Measurements from ENCODE around the gene AGFG1.
"Not testable (repeated sequence)": the region's sequence is repeated elsewhere in the genome, so short reads cannot be mapped to it uniquely, and the experiment has no call there.

Gene AGFG1

GRCh38 chr2:227536445-227536844 is 64.5 kb downstream of the AGFG1 start:
- DNase-seq (ENCODE audit: low read depth, low spot score) = no peak

GRCh38 chr2:227539465-227539956 is 67.6 kb downstream of the AGFG1 start:
- no peak for DNase-seq (ENCODE audit: low read depth, low spot score)

DNA sequence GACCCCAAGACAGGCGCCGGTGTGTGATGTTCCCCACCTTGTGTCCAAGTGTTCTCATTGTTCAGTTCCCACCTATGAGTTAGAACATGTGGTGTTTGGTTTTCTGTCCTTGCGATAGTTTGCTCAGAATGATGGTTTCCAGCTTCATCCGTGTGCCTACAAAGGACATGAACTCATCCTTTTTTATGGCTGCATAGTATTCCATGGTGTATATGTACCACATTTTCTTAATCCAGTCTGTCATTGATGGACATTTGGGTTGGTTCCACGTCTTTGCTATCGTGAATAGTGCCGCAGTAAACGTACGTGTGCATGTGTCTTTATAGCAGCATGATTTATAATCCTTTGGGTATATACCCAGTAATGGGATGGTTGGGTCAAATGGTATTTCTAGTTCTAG is 68.4 kb downstream of the AGFG1 start:
- not testable (repeated sequence) for DNase-seq (ENCODE audit: low read depth, low spot score)

- peak; percentile 61 for DNase-seq (ENCODE audit: low read depth, low spot score)
Observed at GRCh38 chr2:227545990-227546389, 74.0 kb downstream of the AGFG1 start.

GRCh38 chr2:227551836-227552235 is 79.9 kb downstream of the AGFG1 start:
- DNase-seq (ENCODE audit: low read depth, low spot score) = no peak

GRCh38 chr2:227562581-227562980 is 90.6 kb downstream of the AGFG1 start:
- no peak for DNase-seq (ENCODE audit: low read depth, low spot score)

- no peak for DNase-seq (ENCODE audit: low read depth, low spot score)
Observed at GRCh38 chr2:227565080-227565479, 93.1 kb downstream of the AGFG1 start.

DNA sequence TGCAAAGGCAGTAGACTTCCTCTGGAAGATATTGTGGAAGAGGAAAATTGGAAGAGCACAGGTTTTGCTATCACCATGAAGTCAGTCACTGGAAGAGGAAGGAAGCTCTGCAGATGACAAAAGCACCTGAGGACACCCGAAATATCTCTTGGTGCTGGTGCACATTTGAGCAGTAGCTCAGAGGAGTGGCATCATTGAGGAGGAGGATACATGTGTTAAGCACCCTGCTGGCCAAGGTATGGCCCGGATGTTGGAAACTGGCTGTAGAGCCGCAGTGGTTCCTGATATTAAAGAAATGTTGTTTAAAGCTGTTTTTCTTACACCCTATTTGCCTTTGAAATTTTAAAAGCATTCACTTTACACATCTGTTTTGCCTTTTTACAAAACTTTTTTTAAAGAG is 94.1 kb downstream of the AGFG1 start:
- no peak for DNase-seq (ENCODE audit: low read depth, low spot score)

DNA sequence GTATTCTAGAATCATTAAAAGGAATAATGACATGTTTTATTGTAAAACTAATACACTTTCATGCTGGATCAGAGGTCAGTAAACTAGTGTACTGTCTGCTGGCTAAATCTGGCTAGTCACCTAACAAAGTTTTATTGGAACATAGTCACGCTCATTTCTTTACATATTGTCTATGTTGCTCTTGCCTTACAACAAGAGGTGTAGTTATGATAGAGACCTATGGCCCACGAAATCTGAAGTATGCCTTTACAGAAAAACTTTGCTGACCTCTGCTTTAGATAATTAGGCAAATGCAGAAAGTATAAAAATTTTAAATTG is 96.9 kb downstream of the AGFG1 start:
- DNase-seq (ENCODE audit: low read depth, low spot score) = no peak

GRCh38 chr2:227570615-227571014 is 98.7 kb downstream of the AGFG1 start:
- DNase-seq (ENCODE audit: low read depth, low spot score) = no peak

DNA sequence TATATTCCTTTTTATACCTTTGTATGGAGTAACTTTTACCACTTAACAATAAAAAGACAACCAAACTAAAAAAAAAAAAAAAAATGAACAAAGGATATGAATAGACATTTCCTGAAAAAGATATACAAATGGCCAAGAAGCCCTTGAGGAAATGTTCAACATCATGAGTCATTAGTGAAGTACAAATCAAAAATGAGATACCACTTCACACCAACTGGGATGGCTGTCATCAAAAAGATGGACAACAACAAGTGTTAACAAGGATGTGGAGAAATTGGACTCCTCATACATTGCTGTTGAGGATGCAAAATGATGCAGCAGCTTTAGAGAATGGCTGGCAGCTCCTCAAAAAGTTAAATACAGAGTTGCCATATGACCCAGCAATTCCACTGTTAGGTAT is 104.2 kb downstream of the AGFG1 start:
- DNase-seq (ENCODE audit: low read depth, low spot score) = no peak

DNA sequence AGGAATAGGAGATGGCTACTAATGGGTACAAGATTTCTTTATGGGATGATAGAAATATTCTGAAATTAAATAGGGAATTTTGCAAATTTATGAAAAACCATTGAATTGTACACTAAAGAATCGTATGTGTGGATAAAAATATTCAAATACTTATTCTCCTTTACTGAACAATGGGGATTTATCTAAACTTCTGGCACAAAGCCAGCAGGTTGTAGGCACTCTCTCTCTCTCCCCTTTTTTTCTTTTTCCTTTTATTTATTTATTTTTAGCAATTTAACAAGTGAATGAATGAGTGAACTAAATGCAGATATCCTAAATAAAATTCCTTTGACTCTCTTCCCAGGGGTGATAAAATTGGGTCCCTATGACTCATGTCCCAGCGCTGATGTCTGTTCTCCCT is 104.9 kb downstream of the AGFG1 start:
- no peak for DNase-seq (ENCODE audit: low read depth, low spot score)

DNA sequence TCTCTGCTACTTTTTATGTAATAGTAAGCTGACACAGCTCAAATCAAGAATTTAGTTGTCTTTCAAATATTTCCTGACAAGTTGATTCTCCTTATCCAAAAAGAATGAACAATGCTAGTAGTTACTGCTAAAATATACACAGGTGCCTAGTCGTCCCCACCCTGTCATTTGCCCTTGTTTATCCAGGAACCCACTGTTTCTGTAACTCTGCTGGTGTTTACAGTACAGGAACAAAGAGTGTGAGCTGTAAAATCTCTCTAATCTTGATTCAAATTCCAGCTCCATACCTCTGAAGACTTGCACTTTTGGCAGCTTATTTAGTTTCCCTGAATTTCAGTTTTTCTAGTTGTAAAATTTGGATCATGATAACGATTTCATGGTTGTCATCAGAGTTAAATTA is 105.6 kb downstream of the AGFG1 start:
- DNase-seq (ENCODE audit: low read depth, low spot score) = no peak

DNA sequence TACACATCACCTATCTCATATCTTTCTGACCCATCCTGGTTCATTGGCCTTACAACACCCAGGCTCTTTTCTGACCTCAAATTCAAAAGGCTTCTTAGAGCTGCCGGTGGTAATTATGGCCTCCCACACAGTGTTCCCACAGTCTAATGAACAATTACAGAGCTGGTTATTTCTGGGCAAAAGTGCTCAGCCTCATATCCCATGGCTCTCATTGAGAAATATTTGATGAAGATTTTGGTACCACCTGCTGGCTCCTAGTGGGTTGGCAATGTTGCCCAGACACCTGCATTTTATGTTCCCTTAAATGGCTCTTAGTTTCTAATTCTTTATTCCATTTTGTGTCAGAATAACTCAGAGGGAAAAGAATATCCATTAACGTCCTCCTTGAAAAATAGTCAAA is 106.7 kb downstream of the AGFG1 start:
- no peak for DNase-seq (ENCODE audit: low read depth, low spot score)

- DNase-seq (ENCODE audit: low read depth, low spot score) = no peak
Observed at GRCh38 chr2:227579791-227580190, 107.8 kb downstream of the AGFG1 start.

- no peak for DNase-seq (ENCODE audit: low read depth, low spot score)
Observed at GRCh38 chr2:227582369-227582768, 110.4 kb downstream of the AGFG1 start.

- DNase-seq (ENCODE audit: low read depth, low spot score) = no peak
Observed at GRCh38 chr2:227592694-227593387, 120.9 kb downstream of the AGFG1 start.

DNA sequence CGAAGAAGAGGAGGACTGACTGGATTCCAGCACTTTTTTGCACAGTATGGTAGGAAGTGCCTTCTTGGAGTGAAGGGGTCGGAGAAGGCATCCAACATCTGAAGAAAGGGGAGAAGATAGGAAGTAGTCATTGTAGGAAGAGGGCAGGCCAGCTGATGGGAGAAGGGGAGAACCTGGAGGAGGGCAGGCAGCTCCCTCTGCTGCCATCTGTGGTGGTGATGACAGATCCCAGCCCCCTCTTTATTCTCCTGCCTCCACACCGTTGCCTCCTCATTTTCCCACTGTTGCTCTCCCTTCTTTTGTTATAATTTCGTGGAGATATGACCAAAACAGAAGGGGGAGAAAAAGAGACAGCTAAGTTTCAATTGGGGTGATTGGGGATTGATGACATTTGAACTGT is 123.8 kb downstream of the AGFG1 start:
- no peak for DNase-seq (ENCODE audit: low read depth, low spot score)

GRCh38 chr2:227597036-227597435 is 125.1 kb downstream of the AGFG1 start:
- DNase-seq (ENCODE audit: low read depth, low spot score) = no peak

- peak; percentile 46 for DNase-seq (ENCODE audit: low read depth, low spot score)
Observed at GRCh38 chr2:227597998-227598397, 126.0 kb downstream of the AGFG1 start.

DNA sequence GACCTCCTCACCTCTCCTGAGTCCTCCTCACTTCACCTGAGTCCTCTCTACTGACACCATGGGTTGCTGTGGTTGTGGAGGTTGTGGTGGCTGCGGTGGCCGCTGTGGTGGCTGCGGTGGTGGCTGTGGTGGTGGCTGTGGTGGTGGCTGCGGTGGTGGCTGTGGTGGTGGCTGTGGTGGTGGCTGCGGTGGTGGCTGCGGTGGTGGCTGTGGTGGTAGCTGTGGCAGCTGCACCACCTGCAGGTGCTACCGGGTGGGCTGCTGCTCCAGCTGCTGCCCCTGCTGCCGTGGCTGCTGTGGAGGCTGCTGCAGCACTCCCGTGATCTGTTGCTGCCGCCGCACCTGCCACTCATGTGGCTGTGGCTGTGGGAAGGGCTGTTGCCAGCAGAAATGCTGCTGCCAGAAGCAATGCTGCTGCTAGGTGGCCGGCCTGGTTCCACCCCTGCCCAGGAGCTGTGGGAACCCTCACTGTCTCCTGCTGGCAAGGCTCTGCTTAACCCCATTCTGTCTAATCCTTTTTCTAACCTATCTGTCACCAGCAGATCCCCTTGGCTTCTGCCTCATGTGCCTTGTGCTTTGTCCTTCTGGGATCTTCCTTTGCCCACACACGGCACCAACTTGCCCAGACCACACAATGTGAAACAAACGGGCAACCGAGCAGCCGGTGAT is 127.0 kb downstream of the AGFG1 start, which contains the start of gene SCYGR2:
TSS of gene SCYGR2 (plus strand) at position 59 of the 669 bp plus-strand sequence. CDS start at position 59, 0 bp downstream.
- not testable (repeated sequence) for DNase-seq (ENCODE audit: low read depth, low spot score)

- DNase-seq (ENCODE audit: low read depth, low spot score) = no peak
Observed at GRCh38 chr2:227602358-227602757, 130.4 kb downstream of the AGFG1 start.

- no peak for DNase-seq (ENCODE audit: low read depth, low spot score)
Observed at GRCh38 chr2:227606476-227606875, 134.5 kb downstream of the AGFG1 start.
